Left cardiac atrium (tissue), 4 donors: Measurements from ENCODE around the gene VWA8. TPM values are rescaled to one million over a fixed set of nuclear protein-coding genes. Genes with fewer than 3 reads are reported as not detected.
"Not testable (repeated sequence)": the region's sequence is repeated elsewhere in the genome, so short reads cannot be mapped to it uniquely, and the experiment has no call there.

Experiments
- ATAC-seq, 2 donors: fragments of 200-7000 bp; cut with Tn5 transposase; one replicate each; pipeline ENCODE4 v1.9.1; 2020; ENCODE audit warnings: mild to moderate bottlenecking in 2 of 2, moderate library complexity in 2 of 2
- DNase-seq: peaks from one replicate; pipeline ENCODE4 v3.0.0-alpha.2; 2020
- intact Hi-C, 2 donors: fragments of 100-400 bp; cut with DNase I; formaldehyde crosslinking; loops; one replicate each; pipeline versions ENCODE4 v1.14.1 to v1.15.1; 2022 to 2023
- total RNA-seq, 2 donors: library from RNA; stranded (reverse); fragmentation: NEBNext Ultra II Directional; extraction: Animal tissue kit (Norgen Biotek cat#: 25700); gene quantifications; one replicate each; pipeline ENCODE4 v1.2.1, GENCODE V29; 2021
- donor health status: DM: no; HTN: yes; CAD: no.
- donor health status: DM: no; HTN: yes; CAD: no; lungs with severe emphysema.
- donor health status: DM: yes; HTN: yes; CAD: no.
- donor health status: Dilated cardiomyopathy.

The VWA8 gene
- total RNA-seq, 2 donors from 2014 or later: 28.2 to 29.9 TPM

DNA sequence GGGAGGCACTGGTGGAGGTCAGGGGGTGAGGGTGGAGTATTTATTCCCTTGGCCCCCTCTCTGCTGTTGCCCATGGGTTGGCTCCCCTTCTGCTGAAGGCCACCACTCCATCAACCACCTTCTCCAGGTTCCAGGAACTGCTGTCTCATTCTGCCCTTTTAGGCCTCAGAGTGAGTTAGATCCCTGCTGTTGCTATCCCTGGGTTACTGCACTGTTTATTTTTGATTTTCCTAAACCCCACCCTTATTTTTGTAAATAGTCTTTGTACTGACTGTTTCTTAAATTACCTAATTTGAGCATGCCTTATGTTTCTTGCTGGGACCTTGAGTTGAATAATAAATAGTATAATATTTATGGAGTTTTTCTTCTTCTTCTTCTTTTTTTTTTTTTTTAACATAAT, 370.8 kb downstream of the VWA8 start:
- DNase-seq (no peak), ATAC-seq (no peak)
- intact Hi-C loops: no loop called here

DNA sequence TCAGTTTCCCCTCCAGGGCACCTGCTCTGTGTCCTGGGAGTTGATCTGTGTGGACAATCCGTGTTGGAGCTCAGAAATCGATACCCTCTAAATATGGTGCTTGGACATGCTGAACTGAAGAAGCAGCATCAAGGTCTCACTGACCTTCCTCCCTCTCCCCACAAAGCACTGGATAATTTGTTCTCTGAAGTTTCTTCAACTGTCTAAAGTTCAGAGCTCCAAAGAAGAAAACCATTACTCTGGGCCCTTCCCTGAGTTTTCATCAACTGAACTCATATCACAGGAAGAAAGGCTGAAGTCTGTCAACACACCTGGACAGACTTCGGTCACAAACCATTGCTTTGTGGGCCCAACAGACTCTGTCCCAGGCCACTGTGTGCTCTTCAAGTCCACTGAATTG, 371.5 kb downstream of the VWA8 start:
- intact Hi-C loops: no loop called here
- DNase-seq (no peak), ATAC-seq (no peak)

DNA sequence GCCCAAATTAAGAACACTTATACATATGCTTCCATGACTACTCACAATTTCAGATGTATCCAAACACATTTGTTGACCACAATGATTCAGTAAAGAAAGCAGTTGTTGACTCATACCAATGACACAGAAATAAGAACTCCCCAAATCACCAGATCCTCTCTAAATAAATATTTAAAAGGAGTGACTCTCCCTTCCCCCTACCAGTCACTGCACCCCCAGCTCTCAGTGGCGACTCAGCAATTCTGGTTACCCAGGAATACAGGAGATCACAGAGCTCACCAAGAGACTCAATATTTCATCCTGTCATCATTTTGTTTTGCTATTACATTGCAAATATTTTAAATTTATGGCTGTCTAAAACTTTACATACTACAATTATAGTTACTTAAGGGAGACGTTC, 372.0 kb downstream of the VWA8 start:
- no peak for DNase-seq
- intact Hi-C loops: no loop called here
- ATAC-seq: peak in 1 of 2 donors; percentile 31

DNA sequence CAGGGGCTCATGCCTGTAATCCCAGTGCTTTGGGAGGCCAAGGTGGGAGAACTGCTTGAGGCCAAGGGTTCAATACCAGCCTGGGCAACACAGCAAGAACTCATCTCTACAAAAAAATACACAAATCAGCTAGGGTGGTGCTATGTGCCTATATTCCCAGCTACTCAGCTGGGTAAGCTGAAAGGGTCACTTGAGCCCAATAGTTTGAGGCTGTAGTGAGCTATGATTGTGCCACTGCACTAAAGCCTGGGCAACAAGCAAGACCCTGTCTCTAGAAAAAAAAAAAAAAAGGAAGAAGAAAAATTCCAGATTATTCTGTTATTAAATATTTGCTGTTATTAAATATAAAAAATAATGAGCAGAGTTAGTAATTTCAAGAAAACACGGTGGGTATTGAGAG, 372.5 kb downstream of the VWA8 start:
- DNase-seq (no peak), ATAC-seq (no peak)
- intact Hi-C loops: no loop called here

DNA sequence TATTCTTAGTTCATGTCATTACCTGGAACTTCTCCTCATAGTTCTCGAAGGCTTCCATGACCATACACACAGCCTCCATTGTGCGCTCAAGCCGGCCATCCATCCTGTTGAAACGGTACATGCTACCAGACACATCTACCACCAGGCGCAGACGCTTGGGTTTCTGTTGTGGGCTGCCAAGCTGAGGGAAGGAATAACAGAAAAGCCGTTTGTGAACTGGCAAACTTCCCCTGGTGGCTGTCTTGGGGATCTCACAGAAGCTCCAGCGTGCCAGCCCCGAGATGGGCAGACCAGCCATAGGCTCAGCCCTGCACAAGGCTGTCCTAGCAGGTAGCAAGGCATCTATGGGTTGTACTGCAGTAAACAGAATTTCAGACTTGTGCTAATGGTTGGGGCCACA, 373.4 kb downstream of the VWA8 start:
- intact Hi-C loops: no loop called here
- DNase-seq: no peak
- ATAC-seq: no peak

DNA sequence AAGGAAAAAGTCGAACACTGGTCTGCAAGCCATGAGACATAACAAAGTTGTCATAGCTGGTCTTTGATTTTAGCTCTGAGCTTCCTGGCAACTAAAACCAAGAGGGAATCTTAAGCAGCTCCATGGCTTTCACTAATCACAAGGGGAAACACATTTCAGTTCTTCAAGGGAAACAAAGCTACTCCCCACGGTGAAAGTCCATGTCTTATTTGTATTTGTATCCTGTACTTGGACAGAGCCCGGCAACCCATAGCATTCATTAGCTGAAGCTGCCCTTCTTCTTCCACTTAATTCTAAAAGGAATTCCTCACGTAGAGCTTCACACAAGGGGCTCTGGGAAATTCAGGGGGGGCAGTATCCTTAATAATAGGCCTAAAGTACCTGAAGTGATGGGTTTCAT, 374.7 kb downstream of the VWA8 start:
- DNase-seq: no peak
- no peak for ATAC-seq
- intact Hi-C loops: no loop called here

GRCh38 chr13:41582027-41582463, 378.9 kb downstream of the VWA8 start:
- DNase-seq (no peak), ATAC-seq (peak in 1 of 2 donors; percentile 60)
- intact Hi-C loops: no loop called here

- DNase-seq (no peak), ATAC-seq (peak in 1 of 2 donors; percentile 73)
- intact Hi-C loops: no loop called here
Measured at GRCh38 chr13:41580345-41580744, 380.6 kb downstream of the VWA8 start.

GRCh38 chr13:41579881-41580280, 381.0 kb downstream of the VWA8 start:
- ATAC-seq: no peak
- intact Hi-C loops: no loop called here
- DNase-seq: no peak

DNA sequence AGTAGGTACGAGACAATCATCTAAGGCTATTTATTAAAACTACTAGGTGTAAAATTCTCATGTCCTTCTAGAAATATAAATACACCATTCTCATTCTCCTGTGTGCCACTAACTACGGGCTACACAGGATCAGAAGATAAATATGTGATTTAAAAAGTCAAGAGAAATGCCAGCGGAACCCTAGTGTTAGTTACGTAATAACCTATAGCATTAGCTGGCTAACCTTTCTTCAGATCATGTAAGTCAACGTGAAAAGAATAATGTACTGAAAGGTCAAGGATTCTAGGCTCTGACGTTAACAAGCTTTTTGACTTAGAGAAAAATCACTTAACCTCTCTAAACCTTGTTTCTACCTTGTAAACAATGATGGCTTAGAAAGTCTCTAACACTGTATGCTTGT, 381.7 kb downstream of the VWA8 start:
- no peak for DNase-seq
- ATAC-seq: no peak
- intact Hi-C loops: no loop called here

DNA sequence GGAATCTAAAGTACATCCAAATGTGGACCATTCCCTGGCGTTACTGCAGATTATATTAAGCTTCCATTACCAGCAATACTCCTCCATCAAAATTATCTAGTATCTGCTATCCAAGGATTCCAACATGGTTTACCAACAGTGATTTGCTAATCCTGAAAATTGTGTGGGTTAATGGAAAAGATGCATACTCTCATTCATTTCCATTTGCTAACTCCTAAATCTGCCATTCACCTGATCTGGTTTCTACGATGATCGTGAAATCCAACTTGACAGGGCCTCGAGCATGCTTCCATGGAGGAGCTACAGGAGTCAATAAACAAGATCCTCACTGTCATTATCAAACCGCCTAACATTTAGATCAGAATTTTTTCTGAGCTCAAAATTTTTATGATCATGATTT, 382.5 kb downstream of the VWA8 start:
- ATAC-seq (no peak), DNase-seq (no peak)
- intact Hi-C loops: no loop called here

- DNase-seq (no peak), ATAC-seq (peak; percentile 84 to 97)
- intact Hi-C loops: no loop called here
Measured at GRCh38 chr13:41577436-41577835, 383.5 kb downstream of the VWA8 start.

DNA sequence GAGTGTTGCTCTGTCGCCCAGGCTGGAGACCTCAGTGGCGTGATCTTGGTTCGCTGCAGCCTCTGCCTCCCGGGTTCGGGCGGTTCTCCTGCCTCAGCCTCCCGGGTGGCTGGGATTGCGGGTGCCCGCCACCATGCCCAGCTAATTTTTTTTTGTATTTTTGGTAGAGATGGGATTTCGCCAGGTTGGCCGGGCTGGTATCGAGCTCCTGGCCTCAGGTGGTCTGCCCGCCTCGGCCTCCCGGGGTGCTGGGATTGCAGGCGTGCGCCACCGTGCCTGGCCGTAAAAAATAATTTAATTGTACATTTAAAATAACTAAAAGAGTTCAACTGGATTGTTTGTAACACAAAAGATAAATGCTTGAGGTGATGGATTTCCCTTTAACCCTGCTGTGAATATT, 387.3 kb downstream of the VWA8 start:
- intact Hi-C loops, ATAC-seq: not testable (repeated sequence)

DNA sequence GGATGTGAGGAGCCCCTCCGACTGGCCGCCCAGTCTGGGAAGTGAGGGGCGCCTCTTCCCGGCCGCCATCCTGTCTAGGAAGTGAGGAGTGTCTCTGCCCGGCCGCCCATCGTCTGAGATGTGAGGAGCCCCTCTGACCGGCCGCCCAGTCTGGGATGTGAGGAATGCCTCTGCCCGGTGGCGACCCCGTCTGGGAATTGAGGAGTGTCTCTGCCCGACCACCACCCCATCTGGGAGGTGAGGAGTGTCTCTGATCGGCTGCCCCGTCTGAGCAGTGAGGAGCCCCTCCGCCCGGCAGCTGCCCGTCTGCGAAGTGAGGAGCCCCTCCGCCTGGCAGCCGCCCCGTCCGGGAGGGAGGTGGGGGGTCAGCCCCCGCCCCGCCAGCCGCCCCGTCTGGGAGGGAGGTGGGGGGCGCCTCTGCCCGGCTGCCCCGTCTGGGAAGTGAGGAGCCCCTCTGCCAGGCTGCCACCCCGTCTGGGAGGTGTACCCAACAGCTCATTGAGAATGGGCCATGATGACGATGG, 389.0 kb downstream of the VWA8 start:
- DNase-seq, ATAC-seq, intact Hi-C loops: not testable (repeated sequence)

More for the DNA sequence above, 387.3 kb downstream of the VWA8 start:
- DNase-seq: not testable (repeated sequence)

DNA sequence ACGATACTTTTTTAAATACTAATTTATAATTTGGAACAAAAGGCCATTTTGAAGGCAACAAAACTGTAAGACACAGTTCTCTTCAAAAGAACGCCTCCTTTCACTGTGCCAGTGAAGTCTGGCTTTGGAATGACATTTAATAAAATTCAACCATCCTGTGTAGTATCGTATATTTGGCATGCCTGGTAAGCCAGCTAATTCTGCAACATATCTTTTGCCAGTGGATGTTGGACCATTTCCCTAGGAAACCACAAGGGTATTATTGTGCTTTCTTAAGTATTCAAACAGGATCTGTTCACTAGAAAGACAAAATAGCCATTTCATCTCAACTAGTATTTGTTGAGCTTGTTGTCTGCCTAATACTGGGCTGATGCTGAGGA, 391.9 kb downstream of the VWA8 start:
- ATAC-seq: peak in 1 of 2 donors; percentile 53
- intact Hi-C loops: no loop called here
- DNase-seq: no peak

DNA sequence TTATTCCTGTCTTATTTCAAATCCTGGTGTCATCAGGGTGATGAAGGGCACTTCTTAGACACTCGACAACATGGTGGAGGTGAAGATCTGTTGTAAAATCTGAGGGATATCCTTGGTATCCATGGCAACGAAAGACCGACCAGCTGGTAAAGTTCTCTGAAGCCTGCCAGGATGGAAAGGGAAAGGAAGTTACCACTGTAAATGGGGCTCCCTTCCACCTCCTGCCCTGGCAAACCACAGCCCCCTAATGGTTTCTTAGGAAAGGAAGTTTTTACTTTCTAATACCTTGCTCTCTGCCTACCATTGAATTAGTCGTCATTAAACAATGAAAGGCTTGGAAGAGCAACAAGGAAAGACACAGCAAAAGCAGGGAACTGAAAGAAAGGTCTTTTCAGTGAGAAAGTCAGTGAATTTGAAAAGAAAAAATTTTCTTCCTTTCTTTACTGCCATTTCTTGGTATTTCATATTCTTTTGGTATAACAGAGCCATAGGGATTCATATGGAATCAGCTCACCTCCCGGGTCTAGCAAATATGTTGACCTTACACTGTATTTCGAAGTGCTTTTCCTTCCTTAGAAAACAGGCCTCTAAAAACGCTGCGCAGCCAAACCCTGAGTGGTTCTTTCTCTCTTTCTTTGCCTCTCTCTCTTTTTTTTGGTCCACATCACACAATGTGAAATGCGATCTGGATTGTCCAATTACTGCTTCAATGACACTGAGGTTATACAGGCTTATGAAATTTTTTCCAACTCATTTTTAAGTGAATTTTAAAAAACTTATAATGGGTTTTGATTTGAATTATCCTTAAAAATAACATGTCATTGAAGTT, 392.6 kb downstream of the VWA8 start:
- ATAC-seq (no peak), DNase-seq (no peak)
- intact Hi-C loops: no loop called here

GRCh38 chr13:41567363-41567762, 393.5 kb downstream of the VWA8 start:
- intact Hi-C loops: no loop called here
- ATAC-seq (no peak), DNase-seq (no peak)

- no peak for DNase-seq
- intact Hi-C loops: no loop called here
- no peak for ATAC-seq
Measured at GRCh38 chr13:41565846-41566245, 395.1 kb downstream of the VWA8 start.

GRCh38 chr13:41565216-41565615, 395.7 kb downstream of the VWA8 start:
- DNase-seq (no peak), ATAC-seq (peak in 1 of 2 donors; percentile 28)
- intact Hi-C loops: no loop called here

DNA sequence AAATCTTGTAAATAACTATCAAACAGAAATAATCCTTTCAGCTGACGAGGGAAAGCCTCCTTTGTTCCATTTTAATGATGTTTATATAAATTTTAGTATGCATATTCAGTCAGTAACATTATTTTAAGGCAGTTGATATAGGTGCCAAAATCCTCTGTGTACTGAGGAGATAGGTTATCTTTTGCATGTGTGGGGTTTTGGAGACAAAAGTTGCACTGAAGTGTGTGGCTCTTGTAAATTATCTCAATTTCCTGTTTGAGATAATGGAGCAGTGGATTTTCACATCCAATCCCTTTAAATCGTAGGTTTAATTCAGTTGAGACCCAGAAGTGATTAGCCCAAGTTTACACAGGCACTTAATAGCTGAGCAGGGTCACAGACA, 396.9 kb downstream of the VWA8 start:
- no peak for ATAC-seq
- intact Hi-C loops: no loop called here
- no peak for DNase-seq

DNA sequence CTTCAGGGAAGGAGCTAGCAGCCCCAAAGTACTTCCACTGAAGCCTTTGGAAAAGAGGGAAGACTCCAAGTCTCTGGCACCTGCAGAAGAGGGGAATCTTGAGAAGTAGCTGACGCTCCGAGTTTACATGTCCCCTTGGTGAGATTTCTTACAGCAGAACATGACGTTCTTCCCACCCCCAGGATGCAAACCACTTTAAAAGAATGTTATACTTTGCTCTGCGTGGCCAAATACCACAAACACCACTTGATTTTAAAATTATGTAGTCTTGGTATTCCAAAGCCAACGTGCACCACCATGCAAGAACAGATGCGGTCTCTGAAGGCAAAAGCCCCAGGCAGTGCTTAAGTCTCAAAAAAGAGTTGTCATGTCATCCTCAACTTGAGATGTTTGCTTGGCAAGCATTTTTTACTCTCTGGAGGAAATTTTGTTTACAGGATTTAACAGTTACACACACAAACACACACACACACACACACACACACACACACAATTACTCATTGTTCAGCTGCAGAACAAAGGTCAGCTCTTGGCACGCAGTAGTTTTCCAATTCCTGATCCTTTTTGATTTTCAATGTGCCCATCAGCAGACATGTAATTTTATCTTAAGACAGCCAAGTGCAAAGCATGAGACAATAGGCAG, 397.4 kb downstream of the VWA8 start:
- no peak for ATAC-seq
- no peak for DNase-seq
- intact Hi-C loops: no loop called here
